Natural killer cell (primary cell): ENCODE data around the gene KCNK17. TPM values are rescaled to one million over a fixed set of nuclear protein-coding genes. Genes with fewer than 3 reads are reported as not detected.

Source experiments
- ATAC-seq, 3 donors: fragments of 150-1000 bp in 2 of 3; fragments of 200-7000 bp in 1 of 3; cut with Tn5 transposase; 1 replicate in 1 of 3; 2 replicates in 2 of 3; pipeline ENCODE4 v1.10.0; 2021; ENCODE audit warnings: mild to moderate bottlenecking in 2 of 3, moderate library complexity in 2 of 3
- DNase-seq, 2 donors: peaks; one replicate each; pipeline versions ENCODE4 v3.0.0 to v3.0.0-alpha.2; 2013 to 2021; ENCODE audit warnings: mixed read lengths in 1 of 2
- H3K27ac ChIP-seq: one replicate; pipeline ENCODE4 v1.5.1; 2013; ENCODE audit warnings: mild to moderate bottlenecking, low read length
- H3K27me3 ChIP-seq: one replicate; pipeline ENCODE4 v1.6.1; 2013; ENCODE audit warnings: low read length; ENCODE audit not compliant: control insufficient read depth, insufficient read depth
- H3K36me3 ChIP-seq: one replicate; pipeline ENCODE4 v1.6.1; 2013; ENCODE audit warnings: low read length; ENCODE audit not compliant: control insufficient read depth, insufficient read depth
- H3K4me1 ChIP-seq: one replicate; pipeline ENCODE4 v1.6.1; 2013; ENCODE audit warnings: low read length; ENCODE audit not compliant: control insufficient read depth, insufficient read depth
- H3K4me3 ChIP-seq: one replicate; pipeline ENCODE4 v1.5.1; 2013; ENCODE audit warnings: low read length
- H3K9me3 ChIP-seq: one replicate; pipeline ENCODE4 v1.6.1; 2013; ENCODE audit warnings: low read length; ENCODE audit not compliant: control insufficient read depth, insufficient read depth
- H3K27ac Mint-ChIP-seq, 2 donors: one replicate each; pipeline ENCODE4 v1.8.0; 2022; ENCODE audit warnings: mild to moderate bottlenecking in 2 of 2, mixed read lengths in 2 of 2, moderate library complexity in 1 of 2
- H3K27me3 Mint-ChIP-seq, 2 donors: one replicate each; pipeline ENCODE4 v1.8.0; 2022; ENCODE audit warnings: low read depth in 2 of 2, mixed read lengths in 2 of 2
- H3K36me3 Mint-ChIP-seq: one replicate; pipeline ENCODE4 v1.8.0; 2022; ENCODE audit warnings: mixed read lengths
- H3K4me1 Mint-ChIP-seq, 2 donors: one replicate each; pipeline ENCODE4 v1.8.0; 2022; ENCODE audit warnings: mixed read lengths in 2 of 2
- H3K4me3 Mint-ChIP-seq: one replicate; pipeline ENCODE4 v1.8.0; 2022; ENCODE audit warnings: mild to moderate bottlenecking, moderate library complexity, mixed read lengths
- H3K9me3 Mint-ChIP-seq, 2 donors: one replicate each; pipeline ENCODE4 v1.8.0; 2022; ENCODE audit warnings: mixed read lengths in 2 of 2
- WGBS: methylation state at CpG from one replicate; pipeline ENCODE4 v1.1.7; 2013; ENCODE audit warnings: missing lambda C conversion rate; ENCODE audit not compliant: insufficient coverage; 5-methylcytosine and 5-hydroxymethylcytosine counted together
- intact Hi-C: fragments of 100-400 bp; cut with micrococcal nuclease; formaldehyde crosslinking; loops from one replicate; pipeline ENCODE4 v1.14.2; 2022
- total RNA-seq, 4 donors: library from RNA; stranded (reverse); fragments of 120-200 nt in 1 of 4; gene quantifications; one replicate each; pipeline versions ENCODE4 v1.2.3 to v1.2.4, GENCODE V29; 2013 to 2022
- TF ChIP-seq, protein P1 (sequence below): fragments of 200-600 bp; IDR thresholded peaks from one replicate; pipeline ENCODE4 v1.8.0; 2022; ENCODE audit warnings: antibody characterized with exemption

KCNK17 gene
- total RNA-seq, 3 donors from 2014 or later (not counting 1 experiment from before 2014, with no cell fraction given), result 0.24 TPM; not detected in 2

DNA sequence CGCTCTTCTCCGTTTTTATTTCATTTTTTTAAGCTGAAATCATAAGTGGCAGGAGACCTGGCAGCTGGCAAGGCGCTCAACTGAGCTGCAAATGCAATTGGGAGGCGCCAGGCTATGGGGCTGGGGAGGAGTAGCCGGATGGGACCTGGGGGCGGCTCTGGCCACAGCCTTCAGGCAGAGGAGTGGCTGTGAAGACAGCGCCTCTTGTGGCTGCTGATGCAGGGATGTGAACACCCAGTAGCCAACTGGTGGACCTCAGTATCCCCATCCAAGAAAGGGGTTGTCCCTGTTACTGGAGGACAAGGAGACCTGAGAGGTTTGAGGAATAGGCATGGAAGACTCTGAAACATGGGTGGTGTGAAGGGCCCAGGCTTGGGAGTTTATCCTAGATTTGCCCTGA is 12.6 kb downstream of the KCNK17 start:
- intact Hi-C loops, result loop anchor here (2.0 kb wide), 1 partner anchor 299 kb away; no protein-coding TSS in a partner anchor
- WGBS, result 88% methylated on average over 7 of the region's 7 CpGs
- Histone ChIP-seq H3K27me3 (no peaks in the 10 kb centered on the region), H3K4me3 (no peak overlapping the region), H3K9me3 (no peaks in the 10 kb centered on the region), H3K27ac (no peak overlapping the region), H3K36me3 (no peaks in the 10 kb centered on the region), H3K4me1 (peaks cover 6% of the 10 kb centered on the region)
- no peaks in the 10 kb centered on the region for H3K36me3 Mint-ChIP-seq
- ATAC-seq, result no peak
- TF ChIP-seq, protein P1, sequence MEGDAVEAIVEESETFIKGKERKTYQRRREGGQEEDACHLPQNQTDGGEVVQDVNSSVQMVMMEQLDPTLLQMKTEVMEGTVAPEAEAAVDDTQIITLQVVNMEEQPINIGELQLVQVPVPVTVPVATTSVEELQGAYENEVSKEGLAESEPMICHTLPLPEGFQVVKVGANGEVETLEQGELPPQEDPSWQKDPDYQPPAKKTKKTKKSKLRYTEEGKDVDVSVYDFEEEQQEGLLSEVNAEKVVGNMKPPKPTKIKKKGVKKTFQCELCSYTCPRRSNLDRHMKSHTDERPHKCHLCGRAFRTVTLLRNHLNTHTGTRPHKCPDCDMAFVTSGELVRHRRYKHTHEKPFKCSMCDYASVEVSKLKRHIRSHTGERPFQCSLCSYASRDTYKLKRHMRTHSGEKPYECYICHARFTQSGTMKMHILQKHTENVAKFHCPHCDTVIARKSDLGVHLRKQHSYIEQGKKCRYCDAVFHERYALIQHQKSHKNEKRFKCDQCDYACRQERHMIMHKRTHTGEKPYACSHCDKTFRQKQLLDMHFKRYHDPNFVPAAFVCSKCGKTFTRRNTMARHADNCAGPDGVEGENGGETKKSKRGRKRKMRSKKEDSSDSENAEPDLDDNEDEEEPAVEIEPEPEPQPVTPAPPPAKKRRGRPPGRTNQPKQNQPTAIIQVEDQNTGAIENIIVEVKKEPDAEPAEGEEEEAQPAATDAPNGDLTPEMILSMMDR, result no peak
- peaks cover 0 to 11% of the 10 kb centered on the region in 2 donors for H3K4me1 Mint-ChIP-seq
- DNase-seq, result no peak
- H3K4me3 Mint-ChIP-seq, result no peak overlapping the region
- no peaks in the 10 kb centered on the region for H3K9me3 Mint-ChIP-seq
- H3K27me3 Mint-ChIP-seq, result no peaks in the 10 kb centered on the region
- no peak overlapping the region for H3K27ac Mint-ChIP-seq

DNA sequence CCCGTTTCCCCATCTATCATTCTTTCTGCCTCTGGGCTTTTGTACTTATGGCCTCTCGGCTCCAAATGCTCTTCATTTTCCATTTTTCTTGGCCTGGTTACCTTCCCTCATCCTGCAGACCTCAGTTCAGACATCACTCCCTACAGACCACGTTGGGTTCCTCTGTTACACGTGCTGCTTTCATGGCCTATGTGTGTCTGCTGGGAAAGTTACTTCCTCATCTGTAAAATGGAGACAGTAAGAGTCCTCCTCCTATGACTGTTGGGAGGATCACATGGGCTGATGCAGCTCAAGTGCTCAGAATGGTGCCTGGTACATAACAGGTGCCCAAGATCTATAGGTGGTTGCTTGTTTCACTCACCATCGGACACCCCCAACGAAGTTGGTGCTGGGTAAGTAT is 13.5 kb downstream of the KCNK17 start:
- Histone ChIP-seq H3K4me3 (no peak overlapping the region), H3K4me1 (peaks cover 6% of the 10 kb centered on the region), H3K36me3 (no peaks in the 10 kb centered on the region), H3K9me3 (no peaks in the 10 kb centered on the region), H3K27me3 (no peaks in the 10 kb centered on the region), H3K27ac (no peak overlapping the region)
- no peaks in the 10 kb centered on the region for H3K36me3 Mint-ChIP-seq
- no peak for ATAC-seq
- H3K9me3 Mint-ChIP-seq, result no peaks in the 10 kb centered on the region
- H3K27me3 Mint-ChIP-seq, result no peaks in the 10 kb centered on the region
- peaks cover 0 to 11% of the 10 kb centered on the region in 2 donors for H3K4me1 Mint-ChIP-seq
- H3K4me3 Mint-ChIP-seq, result no peak overlapping the region
- intact Hi-C loops, result no loop called here
- WGBS, result 86% methylated on average over 4 of the region's 6 CpGs
- no peak overlapping the region for H3K27ac Mint-ChIP-seq
- DNase-seq, result no peak
- TF ChIP-seq, protein P1, result no peak

DNA sequence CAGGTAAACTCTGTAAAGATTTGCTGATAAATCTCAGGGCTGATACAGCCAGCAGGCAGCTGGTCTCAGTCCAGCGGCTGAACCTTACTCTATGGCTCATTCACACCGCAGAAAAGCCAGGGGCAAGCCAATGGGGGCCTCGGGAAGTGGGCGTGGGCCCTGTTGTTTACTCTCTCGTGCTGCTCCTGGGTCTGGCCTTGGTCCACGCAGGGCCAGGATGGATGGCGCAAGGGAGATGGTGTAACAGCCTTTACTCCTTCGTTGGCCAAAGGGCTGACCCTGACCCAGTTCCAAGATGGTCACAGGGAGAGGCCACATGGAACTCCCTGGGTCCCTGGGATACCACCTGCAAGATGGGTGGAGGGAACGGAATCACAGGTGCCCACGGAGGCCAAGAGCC is 16.2 kb downstream of the KCNK17 start:
- H3K9me3 ChIP-seq, result no peaks in the 10 kb centered on the region
- H3K4me1 ChIP-seq, result peaks cover 5% of the 10 kb centered on the region
- no peak overlapping the region for H3K4me3 Mint-ChIP-seq
- no peaks in the 10 kb centered on the region for H3K27me3 Mint-ChIP-seq
- no peaks in the 10 kb centered on the region for H3K36me3 Mint-ChIP-seq
- TF ChIP-seq, protein P1, result no peak
- H3K36me3 ChIP-seq, result no peaks in the 10 kb centered on the region
- no peak for ATAC-seq
- no peak for DNase-seq
- no peaks in the 10 kb centered on the region for H3K9me3 Mint-ChIP-seq
- no peak overlapping the region for H3K27ac Mint-ChIP-seq
- no peaks in the 10 kb centered on the region for H3K27me3 ChIP-seq
- WGBS, result 84% methylated on average over 10 of the region's 10 CpGs
- intact Hi-C loops, result no loop called here
- H3K4me1 Mint-ChIP-seq, result peaks cover 0 to 7% of the 10 kb centered on the region in 2 donors
- no peak overlapping the region for H3K27ac ChIP-seq
- no peak overlapping the region for H3K4me3 ChIP-seq
